Spleen (tissue), 7 donors: ENCODE measurements around the gene ANKRD50.

Experiments used
- POLR2A ChIP-seq, 3 donors: fragments of 450-650 bp; IDR thresholded peaks; one replicate each; pipeline ENCODE4 v1.5.1; 2017; ENCODE audit warnings: antibody characterized with exemption in 3 of 3, mild to moderate bottlenecking in 1 of 3
- TF ChIP-seq, protein P1 (sequence below), 11 experiments: fragments of 200-600 bp in 7 of 11; fragments of 450-650 bp in 4 of 11; sonication (generic) in 4 of 11; IDR thresholded peaks in 8 of 11; conservative IDR thresholded peaks in 3 of 11; 1 replicate in 7 of 11; 2 replicates in 4 of 11; pipeline versions ENCODE4 v1.4.0 to v1.8.0; 2016 to 2021; ENCODE audit warnings: antibody characterized with exemption in 11 of 11, inconsistent platforms in 4 of 11, mild to moderate bottlenecking in 1 of 11
- donor health status: DM: no; HTN: no; CAD: no; lungs with moderate emphysema.
- donor health status: DM: no; HTN: no; CAD: no.
- donor health status: DM: no; HTN: no; CAD: no.

DNA sequence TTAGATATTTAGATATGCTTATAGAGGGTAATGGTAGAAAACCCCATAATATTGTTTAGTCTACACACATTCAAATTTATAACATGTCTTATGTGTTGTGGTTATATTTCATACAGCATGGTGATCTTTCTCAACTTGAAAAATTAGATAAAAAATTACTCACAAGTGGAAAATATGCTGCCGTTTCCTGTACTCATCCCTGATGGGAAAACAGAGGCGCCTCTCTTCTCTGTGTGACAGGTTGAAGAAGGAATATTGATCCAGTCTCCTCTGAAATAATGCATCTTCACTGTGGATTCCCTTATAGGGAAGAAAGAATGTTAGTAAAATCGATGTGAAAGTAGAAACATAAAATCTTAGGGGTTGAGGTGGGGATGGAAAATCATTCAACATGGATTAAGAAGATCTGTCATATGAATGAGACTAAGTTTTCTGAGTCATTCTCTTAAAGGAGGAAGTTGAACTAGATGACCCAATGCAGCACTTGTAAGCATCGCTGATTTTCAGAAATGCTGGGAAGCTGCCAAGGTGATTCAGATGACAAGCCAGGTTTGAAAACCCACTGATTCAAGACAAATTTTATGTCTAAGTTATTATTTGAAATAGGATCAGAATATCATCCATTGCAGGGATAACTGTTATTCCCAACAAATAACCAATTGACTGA is 70.7 kb downstream of the ANKRD50 start:
- TF ChIP-seq, protein P1, sequence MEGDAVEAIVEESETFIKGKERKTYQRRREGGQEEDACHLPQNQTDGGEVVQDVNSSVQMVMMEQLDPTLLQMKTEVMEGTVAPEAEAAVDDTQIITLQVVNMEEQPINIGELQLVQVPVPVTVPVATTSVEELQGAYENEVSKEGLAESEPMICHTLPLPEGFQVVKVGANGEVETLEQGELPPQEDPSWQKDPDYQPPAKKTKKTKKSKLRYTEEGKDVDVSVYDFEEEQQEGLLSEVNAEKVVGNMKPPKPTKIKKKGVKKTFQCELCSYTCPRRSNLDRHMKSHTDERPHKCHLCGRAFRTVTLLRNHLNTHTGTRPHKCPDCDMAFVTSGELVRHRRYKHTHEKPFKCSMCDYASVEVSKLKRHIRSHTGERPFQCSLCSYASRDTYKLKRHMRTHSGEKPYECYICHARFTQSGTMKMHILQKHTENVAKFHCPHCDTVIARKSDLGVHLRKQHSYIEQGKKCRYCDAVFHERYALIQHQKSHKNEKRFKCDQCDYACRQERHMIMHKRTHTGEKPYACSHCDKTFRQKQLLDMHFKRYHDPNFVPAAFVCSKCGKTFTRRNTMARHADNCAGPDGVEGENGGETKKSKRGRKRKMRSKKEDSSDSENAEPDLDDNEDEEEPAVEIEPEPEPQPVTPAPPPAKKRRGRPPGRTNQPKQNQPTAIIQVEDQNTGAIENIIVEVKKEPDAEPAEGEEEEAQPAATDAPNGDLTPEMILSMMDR (IDR thresholded peaks at IDR 0.05 in 8 of 11, conservative IDR thresholded peaks at IDR 0.05 in 3 of 11): no peak
- TF ChIP-seq POLR2A (IDR thresholded peaks at IDR 0.05): no peak
